PFSK-1 (cell line): ENCODE results near the gene OR52D1.

Source experiments
- FOXP2 ChIP-seq: optimal IDR thresholded peaks from 2 replicates; pipeline ENCODE3; 2011; ENCODE audit warnings: borderline replicate concordance, control low read depth, inconsistent platforms; ENCODE audit not compliant: insufficient read depth; ENCODE audit errors: extremely low read length, extremely low read depth
- POLR2AphosphoS5 ChIP-seq: IDR thresholded peaks from 2 replicates; pipeline ENCODE4 v1.6.1; 2012; ENCODE audit warnings: low read depth, mild to moderate bottlenecking, control low read depth, low read length, moderate library complexity
- SIN3A ChIP-seq: IDR thresholded peaks from 2 replicates; pipeline ENCODE4 v1.6.1; 2012; ENCODE audit warnings: mild to moderate bottlenecking, low read length, moderate library complexity, borderline replicate concordance; ENCODE audit not compliant: insufficient read depth
- TAF1 ChIP-seq: IDR thresholded peaks from 2 replicates; pipeline ENCODE4 v1.6.1; 2012; ENCODE audit warnings: low read length, control low read depth, borderline replicate concordance; ENCODE audit not compliant: insufficient read depth
- TF ChIP-seq, protein P1 (sequence below), 2 experiments: IDR thresholded peaks; 2 replicates each; pipeline versions ENCODE4 v1.6.1 to v1.8.0; 2011 to 2012; ENCODE audit warnings: low read depth in 2 of 2, low read length in 2 of 2, control low read depth in 1 of 2, inconsistent platforms in 1 of 2, mild to moderate bottlenecking in 1 of 2, moderate library complexity in 1 of 2; ENCODE audit not compliant: insufficient read depth in 1 of 2

DNA sequence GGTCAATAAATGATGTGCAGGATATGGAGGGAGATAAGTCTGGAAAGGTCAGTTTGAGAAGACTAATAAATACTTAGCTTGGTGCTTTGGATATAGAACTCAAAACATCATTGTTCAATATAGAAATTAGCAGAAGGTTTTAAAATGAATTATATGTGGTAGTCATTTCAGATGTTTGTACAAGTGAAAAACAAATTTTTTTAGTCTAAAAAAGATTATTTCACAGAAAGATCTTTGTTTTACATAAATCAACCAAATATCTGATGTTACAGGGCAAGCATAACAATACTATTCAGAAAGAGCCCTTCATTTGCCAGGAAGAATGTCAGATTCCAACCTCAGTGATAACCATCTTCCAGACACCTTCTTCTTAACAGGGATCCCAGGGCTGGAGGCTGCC, at the start of gene OR52D1:
- TF ChIP-seq SIN3A (no peak), POLR2AphosphoS5 (no peak), TAF1 (no peak), FOXP2 (no peak)
- TF ChIP-seq, protein P1, sequence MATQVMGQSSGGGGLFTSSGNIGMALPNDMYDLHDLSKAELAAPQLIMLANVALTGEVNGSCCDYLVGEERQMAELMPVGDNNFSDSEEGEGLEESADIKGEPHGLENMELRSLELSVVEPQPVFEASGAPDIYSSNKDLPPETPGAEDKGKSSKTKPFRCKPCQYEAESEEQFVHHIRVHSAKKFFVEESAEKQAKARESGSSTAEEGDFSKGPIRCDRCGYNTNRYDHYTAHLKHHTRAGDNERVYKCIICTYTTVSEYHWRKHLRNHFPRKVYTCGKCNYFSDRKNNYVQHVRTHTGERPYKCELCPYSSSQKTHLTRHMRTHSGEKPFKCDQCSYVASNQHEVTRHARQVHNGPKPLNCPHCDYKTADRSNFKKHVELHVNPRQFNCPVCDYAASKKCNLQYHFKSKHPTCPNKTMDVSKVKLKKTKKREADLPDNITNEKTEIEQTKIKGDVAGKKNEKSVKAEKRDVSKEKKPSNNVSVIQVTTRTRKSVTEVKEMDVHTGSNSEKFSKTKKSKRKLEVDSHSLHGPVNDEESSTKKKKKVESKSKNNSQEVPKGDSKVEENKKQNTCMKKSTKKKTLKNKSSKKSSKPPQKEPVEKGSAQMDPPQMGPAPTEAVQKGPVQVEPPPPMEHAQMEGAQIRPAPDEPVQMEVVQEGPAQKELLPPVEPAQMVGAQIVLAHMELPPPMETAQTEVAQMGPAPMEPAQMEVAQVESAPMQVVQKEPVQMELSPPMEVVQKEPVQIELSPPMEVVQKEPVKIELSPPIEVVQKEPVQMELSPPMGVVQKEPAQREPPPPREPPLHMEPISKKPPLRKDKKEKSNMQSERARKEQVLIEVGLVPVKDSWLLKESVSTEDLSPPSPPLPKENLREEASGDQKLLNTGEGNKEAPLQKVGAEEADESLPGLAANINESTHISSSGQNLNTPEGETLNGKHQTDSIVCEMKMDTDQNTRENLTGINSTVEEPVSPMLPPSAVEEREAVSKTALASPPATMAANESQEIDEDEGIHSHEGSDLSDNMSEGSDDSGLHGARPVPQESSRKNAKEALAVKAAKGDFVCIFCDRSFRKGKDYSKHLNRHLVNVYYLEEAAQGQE (IDR thresholded peaks at IDR 0.05; ENCODE audit: insufficient read depth in 1 of 2, low read depth in 2 of 2, low read length in 2 of 2): no peak
